Activated T-cell treated with anti-CD3 and anti-CD28 coated beads, Interleukin-2, amount 50 U/mL, for 24 hours (primary cell): Measurements from ENCODE around the gene RAD51AP2.

Source experiments
- DNase-seq: peaks from one replicate; pipeline ENCODE4 v3.0.0-alpha.2; 2020
- H3K27ac Mint-ChIP-seq: 2 replicates; pipeline ENCODE4 v1.8.0; 2020; ENCODE audit warnings: mild to moderate bottlenecking, mixed read lengths
- H3K27me3 Mint-ChIP-seq: 2 replicates; pipeline ENCODE4 v1.8.0; 2020; ENCODE audit warnings: mixed read lengths
- H3K36me3 Mint-ChIP-seq: 2 replicates; pipeline ENCODE4 v1.8.0; 2020; ENCODE audit warnings: low read depth, mixed read lengths
- H3K4me1 Mint-ChIP-seq: 2 replicates; pipeline ENCODE4 v1.8.0; 2020; ENCODE audit warnings: low read depth, mixed read lengths
- H3K4me3 Mint-ChIP-seq: 2 replicates; pipeline ENCODE4 v1.8.0; 2020; ENCODE audit warnings: mild to moderate bottlenecking, moderate library complexity, mixed read lengths
- H3K9me3 Mint-ChIP-seq: 2 replicates; pipeline ENCODE4 v1.8.0; 2020; ENCODE audit warnings: mixed read lengths

Gene RAD51AP2

DNA sequence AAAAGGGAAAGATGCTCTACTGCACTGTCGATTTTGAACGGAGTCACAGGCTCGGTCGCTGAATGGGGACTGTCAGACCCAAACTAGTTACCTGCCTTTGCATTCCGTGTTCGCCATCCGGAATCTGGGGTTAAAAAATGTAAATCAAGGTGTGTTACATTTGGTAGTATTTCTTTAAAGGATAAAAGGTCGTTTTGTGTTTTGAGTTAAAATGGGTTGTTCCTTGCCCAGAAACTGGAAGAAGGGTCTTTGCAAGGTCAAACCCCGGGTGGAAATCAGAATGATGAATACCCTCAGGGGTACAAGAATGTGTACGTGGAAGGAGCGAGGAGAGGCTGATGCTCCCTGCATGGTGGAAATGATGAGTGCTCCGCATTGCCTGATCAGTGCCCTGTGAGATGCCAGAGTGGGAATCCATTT lies 23.3 kb upstream of the RAD51AP2 start:
- H3K9me3 Mint-ChIP-seq = no peaks in the 10 kb centered on the region
- peaks cover 5% of the 10 kb centered on the region for H3K4me1 Mint-ChIP-seq
- H3K27me3 Mint-ChIP-seq = peaks cover 63% of the 10 kb centered on the region
- H3K27ac Mint-ChIP-seq = no peak overlapping the region
- no peak overlapping the region for H3K4me3 Mint-ChIP-seq
- no peak for DNase-seq
- H3K36me3 Mint-ChIP-seq = no peaks in the 10 kb centered on the region

DNA sequence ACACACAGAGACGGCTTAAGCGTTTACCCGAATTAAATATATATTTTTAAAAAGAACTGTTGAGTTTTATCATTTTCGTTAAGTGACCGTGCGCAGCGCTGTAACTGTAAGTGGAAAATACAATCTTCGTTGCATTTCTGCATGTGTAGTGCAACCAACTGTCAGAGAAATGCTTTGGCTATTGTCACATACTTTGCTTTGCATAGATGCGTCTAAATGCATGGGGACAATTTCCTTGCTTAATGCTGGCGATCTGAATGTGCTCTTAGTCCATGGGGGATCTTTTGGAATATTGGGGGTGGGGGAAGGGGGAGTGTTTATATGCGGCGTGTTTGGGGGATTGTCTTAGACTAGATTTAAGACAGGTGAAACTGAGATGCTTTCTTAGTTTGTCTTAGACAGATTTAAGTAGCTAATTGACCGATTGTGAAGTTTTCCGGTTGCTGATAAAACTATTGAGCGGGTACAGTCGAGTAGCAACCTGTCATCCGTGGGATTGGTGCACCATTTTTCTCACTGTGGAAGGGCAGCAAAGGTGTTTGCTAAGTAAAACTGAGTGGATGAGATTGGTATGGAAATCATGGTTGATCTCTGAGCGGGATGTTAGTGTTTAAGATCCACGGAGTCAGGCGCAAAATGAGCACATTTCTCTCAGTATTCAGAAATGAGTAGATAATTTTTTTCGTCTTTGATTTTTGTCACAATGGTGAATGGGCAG lies 22.7 kb upstream of the RAD51AP2 start:
- no peak for DNase-seq
- no peaks in the 10 kb centered on the region for H3K9me3 Mint-ChIP-seq
- H3K27ac Mint-ChIP-seq = no peak overlapping the region
- H3K4me3 Mint-ChIP-seq = no peak overlapping the region
- peaks cover 5% of the 10 kb centered on the region for H3K4me1 Mint-ChIP-seq
- no peaks in the 10 kb centered on the region for H3K36me3 Mint-ChIP-seq
- H3K27me3 Mint-ChIP-seq = peaks cover 69% of the 10 kb centered on the region

DNA sequence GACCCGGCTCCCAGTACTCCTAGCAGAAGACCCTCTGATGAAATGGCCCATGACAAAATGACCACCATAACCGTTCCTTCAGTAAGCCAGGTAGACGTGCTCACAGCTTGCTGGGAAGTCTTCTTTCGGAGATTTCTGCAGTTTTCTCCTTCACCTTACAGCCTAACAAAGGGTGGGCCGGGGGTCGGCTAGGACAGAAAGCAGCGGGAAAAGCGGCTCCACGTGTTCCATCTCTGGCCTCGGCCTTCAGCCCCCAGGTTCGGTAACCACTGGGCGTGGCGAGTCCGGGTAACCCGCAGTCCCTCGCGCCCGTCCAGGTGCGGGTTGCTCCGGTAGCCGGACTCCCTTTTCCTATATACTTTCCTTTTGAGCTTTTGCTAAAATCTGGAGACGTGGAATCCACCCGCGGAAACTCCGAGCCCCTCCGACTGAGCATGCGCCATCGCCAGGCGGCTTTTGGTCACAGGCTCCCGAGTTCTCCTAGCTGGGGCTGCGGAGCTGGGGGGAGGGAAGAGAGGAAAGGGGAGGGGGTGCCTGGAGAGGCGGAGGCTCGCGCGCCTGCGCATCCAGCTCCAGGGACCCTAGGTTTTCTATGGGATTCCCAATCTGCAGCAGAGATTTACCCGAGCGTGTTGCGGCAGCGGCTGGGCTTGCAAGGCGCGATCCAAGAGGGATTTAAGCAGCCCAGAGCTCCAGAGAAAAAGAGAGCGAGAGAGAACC lies 22.0 kb upstream of the RAD51AP2 start, which contains the start of gene VSNL1:
VSNL1 (plus strand) TSS at position 604 of the 720 bp plus-strand sequence. CDS start 51,379 bp downstream, outside the sequence.
- Mint-ChIP-seq H3K4me1 (peaks cover 5% of the 10 kb centered on the region), H3K27ac (no peak within 1 kb of the TSS), H3K27me3 (peaks cover 69% of the 10 kb centered on the region), H3K9me3 (no peaks in the 10 kb centered on the region), H3K4me3 (no peak within 1 kb of the TSS), H3K36me3 (no peaks in the 10 kb centered on the region)
- no peak for DNase-seq

GRCh38 chr2:17539611-17540092 lies 21.4 kb upstream of the RAD51AP2 start:
- Mint-ChIP-seq H3K4me3 (no peak overlapping the region), H3K4me1 (peaks cover 5% of the 10 kb centered on the region)

GRCh38 chr2:17538844-17539554 lies 20.8 kb upstream of the RAD51AP2 start:
- DNase-seq = no peak
- no peak overlapping the region for H3K27ac Mint-ChIP-seq
- H3K4me3 Mint-ChIP-seq = no peak overlapping the region
- H3K27me3 Mint-ChIP-seq = peaks cover 65% of the 10 kb centered on the region
- H3K36me3 Mint-ChIP-seq = no peaks in the 10 kb centered on the region
- H3K9me3 Mint-ChIP-seq = no peaks in the 10 kb centered on the region
- peaks cover 5% of the 10 kb centered on the region for H3K4me1 Mint-ChIP-seq

More at GRCh38 chr2:17539611-17540092, 21.4 kb upstream of the RAD51AP2 start:
- no peak for DNase-seq
- H3K27me3 Mint-ChIP-seq = peaks cover 69% of the 10 kb centered on the region
- no peaks in the 10 kb centered on the region for H3K36me3 Mint-ChIP-seq
- no peak overlapping the region for H3K27ac Mint-ChIP-seq
- no peaks in the 10 kb centered on the region for H3K9me3 Mint-ChIP-seq

- Mint-ChIP-seq H3K9me3 (no peaks in the 10 kb centered on the region), H3K4me1 (peaks cover 5% of the 10 kb centered on the region), H3K27me3 (peaks cover 60% of the 10 kb centered on the region), H3K4me3 (no peak overlapping the region), H3K36me3 (no peaks in the 10 kb centered on the region), H3K27ac (no peak overlapping the region)
- no peak for DNase-seq
These were observed 20.0 kb upstream of the RAD51AP2 start for GRCh38 chr2:17538022-17538843.

GRCh38 chr2:17536416-17536815 lies 18.2 kb upstream of the RAD51AP2 start:
- peaks cover 47% of the 10 kb centered on the region for H3K27me3 Mint-ChIP-seq

DNA sequence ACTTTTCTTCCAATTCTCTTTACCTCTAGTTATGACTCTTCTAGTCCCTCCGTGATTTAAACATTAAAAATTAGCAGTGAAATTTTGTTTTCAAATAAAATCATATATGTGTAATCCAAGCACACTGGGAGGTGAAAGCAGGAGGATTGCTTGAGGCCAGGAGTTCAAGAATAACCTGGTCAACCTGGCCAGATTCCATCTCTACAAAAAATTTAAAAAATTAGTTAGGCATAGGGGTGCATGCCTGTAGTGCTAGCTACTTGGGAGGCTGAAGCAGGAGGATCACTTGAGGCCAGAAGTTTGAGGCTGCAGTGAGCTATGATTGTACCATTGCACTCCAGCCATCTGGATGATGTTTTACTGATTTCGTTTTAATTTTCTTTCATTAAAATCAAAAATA lies 15.3 kb upstream of the RAD51AP2 start:
- no peak for DNase-seq
- Mint-ChIP-seq H3K36me3 (no peaks in the 10 kb centered on the region), H3K9me3 (no peaks in the 10 kb centered on the region), H3K4me3 (no peak overlapping the region), H3K27ac (no peak overlapping the region), H3K4me1 (peaks cover 4% of the 10 kb centered on the region), H3K27me3 (peaks cover 21% of the 10 kb centered on the region)

More at GRCh38 chr2:17536416-17536815, 18.2 kb upstream of the RAD51AP2 start:
- Mint-ChIP-seq H3K36me3 (no peaks in the 10 kb centered on the region), H3K4me3 (no peak overlapping the region), H3K4me1 (peaks cover 5% of the 10 kb centered on the region), H3K9me3 (no peaks in the 10 kb centered on the region), H3K27ac (no peak overlapping the region)
- DNase-seq = no peak

- Mint-ChIP-seq H3K27me3 (no peaks in the 10 kb centered on the region), H3K4me1 (no peaks in the 10 kb centered on the region), H3K9me3 (no peaks in the 10 kb centered on the region), H3K36me3 (no peaks in the 10 kb centered on the region), H3K27ac (no peak overlapping the region), H3K4me3 (no peak overlapping the region)
- DNase-seq = no peak
These were observed 11.5 kb upstream of the RAD51AP2 start for GRCh38 chr2:17529771-17530170.

DNA sequence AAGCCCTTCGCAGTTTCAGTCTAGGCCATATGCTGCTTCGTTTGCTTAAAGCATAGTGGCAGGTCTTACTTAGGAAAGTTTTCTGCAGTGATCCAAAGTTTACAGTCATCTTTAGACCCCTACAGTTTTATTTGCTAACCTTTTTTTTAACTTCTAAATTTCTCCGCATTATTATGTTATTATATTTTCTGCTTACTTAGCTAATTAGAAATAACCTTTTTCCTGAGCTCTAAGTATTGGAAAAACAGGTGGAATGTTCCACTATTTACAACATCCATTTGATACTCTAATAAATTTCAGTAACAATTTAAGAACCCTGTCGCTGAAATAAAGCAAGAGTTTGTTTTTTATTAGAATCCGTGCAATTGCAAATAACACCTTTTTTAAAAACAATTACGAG lies 4.1 kb upstream of the RAD51AP2 start:
- Mint-ChIP-seq H3K36me3 (no peaks in the 10 kb centered on the region), H3K9me3 (no peaks in the 10 kb centered on the region), H3K27me3 (peaks cover 29% of the 10 kb centered on the region), H3K4me3 (no peak overlapping the region), H3K27ac (no peak overlapping the region), H3K4me1 (no peaks in the 10 kb centered on the region)
- DNase-seq = no peak

- H3K36me3 Mint-ChIP-seq = no peaks in the 10 kb centered on the region
- H3K9me3 Mint-ChIP-seq = peaks cover 2% of the 10 kb centered on the region
- no peak overlapping the region for H3K4me3 Mint-ChIP-seq
- H3K27me3 Mint-ChIP-seq = peaks cover 35% of the 10 kb centered on the region
- H3K4me1 Mint-ChIP-seq = no peaks in the 10 kb centered on the region
- no peak for DNase-seq
- no peak overlapping the region for H3K27ac Mint-ChIP-seq
These were observed 3.4 kb upstream of the RAD51AP2 start for GRCh38 chr2:17521621-17522020.

GRCh38 chr2:17520761-17521160 lies 2.5 kb upstream of the RAD51AP2 start:
- Mint-ChIP-seq H3K4me1 (no peaks in the 10 kb centered on the region), H3K9me3 (peaks cover 2% of the 10 kb centered on the region), H3K27me3 (peaks cover 35% of the 10 kb centered on the region), H3K4me3 (no peak overlapping the region), H3K36me3 (no peaks in the 10 kb centered on the region), H3K27ac (no peak overlapping the region)
- no peak for DNase-seq

DNA sequence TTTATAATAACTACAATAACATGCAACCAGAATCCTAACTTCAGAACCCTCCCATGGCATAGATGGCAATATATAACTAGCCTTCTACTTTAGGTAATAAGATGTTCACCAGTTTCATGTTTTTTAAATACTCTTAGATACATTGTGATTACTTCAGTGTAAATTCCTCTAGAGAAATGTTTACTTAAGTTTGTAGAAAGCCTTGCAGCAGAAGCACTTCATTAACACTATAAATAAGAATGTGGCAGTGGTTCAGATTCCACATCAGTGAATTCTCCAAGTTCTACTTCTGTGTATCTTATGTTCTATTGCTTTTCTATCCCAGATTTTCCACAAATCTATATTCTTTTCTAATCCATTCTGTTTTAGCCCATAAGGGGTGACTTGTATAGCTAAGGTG lies 1.2 kb upstream of the RAD51AP2 start:
- Mint-ChIP-seq H3K4me1 (no peaks in the 10 kb centered on the region), H3K27me3 (peaks cover 35% of the 10 kb centered on the region), H3K4me3 (no peak overlapping the region), H3K27ac (no peak overlapping the region), H3K9me3 (peaks cover 2% of the 10 kb centered on the region), H3K36me3 (no peaks in the 10 kb centered on the region)
- no peak for DNase-seq
